HG03196 (cell line): ENCODE data around the gene CD86.
"Not testable (repeated sequence)": the region's sequence is repeated elsewhere in the genome, so short reads cannot be mapped to it uniquely, and the experiment has no call there.

Experiments used
- ATAC-seq: cut with Tn5 transposase; IDR thresholded peaks from one replicate; pipeline ENCODE4 v1.9.1; 2021; ENCODE audit not compliant: unreplicated experiment

The CD86 gene

DNA sequence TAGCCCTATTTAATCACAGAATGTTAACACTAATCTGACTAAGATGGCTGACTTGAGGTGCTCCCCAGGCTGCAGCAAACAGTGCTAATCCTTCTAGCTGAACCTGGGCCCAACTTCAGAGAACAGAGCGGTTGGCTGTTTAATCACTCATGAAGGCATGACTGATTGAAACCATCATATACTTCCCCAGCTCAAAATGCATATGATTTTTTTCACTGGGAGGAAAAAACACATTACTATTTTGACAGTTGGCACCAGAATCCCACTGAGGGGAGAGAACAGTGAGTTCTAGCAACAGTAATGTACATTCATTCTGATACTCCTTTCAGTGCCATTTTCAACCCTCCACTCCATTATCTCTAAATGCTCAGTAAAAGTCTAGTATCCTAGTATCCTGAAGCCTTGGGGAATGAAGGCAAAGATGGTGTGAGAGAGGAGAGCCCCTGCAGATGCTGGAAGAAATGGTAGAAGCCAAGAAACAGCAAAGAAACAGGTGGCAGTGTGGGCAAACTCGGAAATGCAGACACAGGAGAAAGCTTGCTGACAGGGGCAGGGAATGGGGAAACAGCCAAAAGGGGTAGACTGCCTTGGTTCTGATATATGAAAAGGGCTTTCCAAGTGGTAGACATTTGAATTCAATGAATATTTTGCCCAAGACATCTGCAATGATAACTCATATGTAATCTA lies 93.9 kb downstream of the CD86 start:
- ATAC-seq, result no peak

DNA sequence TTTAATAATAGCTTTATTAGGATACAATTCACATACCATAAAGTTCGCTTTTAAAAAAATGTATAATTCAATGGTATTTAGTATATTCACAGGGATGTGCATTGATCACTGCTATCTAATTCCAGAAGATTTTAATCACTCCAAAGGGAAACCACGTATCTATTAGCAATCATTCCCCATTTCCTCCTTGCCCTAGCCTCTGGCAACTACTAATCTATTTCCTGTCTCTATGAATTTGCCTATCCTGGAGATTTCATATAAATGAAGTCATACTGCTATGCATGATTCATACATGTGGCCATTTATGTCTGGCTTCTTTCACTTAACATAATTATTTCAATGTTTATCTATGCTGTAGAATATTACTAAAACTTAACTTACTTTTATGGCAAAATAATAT lies 96.3 kb downstream of the CD86 start:
- ATAC-seq, result no peak

DNA sequence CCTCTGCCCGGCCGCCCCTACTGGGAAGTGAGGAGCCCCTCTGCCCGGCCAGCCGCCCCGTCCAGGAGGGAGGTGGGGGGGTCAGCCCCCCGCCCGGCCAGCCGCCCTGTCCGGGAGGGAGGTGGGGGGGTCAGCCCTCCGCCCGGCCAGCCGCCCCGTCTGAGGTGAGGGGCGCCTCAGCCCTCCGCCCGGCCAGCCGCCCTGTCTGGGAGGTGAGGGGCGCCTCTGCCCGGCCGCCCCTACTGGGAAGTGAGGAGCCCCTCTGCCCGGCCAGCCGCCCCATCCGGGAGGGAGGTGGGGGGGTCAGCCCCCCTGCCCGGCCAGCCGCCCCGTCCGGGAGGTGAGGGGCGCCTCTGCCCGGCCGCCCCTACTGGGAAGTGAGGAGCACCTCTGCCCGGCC lies 109.8 kb downstream of the CD86 start:
- ATAC-seq, result not testable (repeated sequence)

DNA sequence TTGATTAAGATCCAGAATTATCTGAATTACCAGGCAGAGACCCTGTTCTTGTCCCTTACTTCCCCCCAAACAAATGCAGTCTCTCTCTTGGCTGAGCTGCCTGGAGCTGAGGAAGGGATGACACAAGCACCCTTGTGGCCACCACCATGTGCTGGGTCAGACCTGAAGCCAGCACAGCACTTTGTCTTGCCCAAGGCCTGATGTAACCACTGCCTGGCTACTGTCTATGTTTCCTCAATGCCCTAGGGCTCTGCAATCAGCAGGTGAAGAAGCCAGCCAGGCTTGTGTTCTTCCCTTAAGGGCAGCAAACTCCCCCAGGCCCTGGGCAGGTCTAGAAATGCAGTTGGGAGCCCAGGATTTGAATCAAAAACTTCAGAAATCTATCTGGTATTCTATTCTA lies 112.5 kb downstream of the CD86 start:
- ATAC-seq, result no peak

DNA sequence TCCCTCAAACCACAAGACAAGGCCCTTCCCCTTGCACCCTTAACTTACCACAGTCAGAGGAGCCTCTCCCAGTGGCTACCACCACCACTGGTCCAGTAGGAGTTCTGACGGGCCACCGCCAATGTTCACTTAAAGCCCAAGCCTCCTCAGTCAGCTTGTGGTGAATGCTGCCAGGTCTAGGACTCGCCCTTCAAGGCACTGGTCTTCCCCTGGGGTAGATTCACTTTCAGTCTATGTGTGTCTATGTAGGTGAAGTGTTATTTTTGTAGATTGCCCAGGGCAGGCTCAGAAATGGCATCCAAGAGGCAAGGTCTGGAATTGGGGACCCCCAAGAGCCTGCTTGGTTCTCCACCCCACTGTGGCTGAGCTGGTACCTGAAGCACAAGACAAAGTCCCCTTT lies 112.9 kb downstream of the CD86 start:
- no peak for ATAC-seq

DNA sequence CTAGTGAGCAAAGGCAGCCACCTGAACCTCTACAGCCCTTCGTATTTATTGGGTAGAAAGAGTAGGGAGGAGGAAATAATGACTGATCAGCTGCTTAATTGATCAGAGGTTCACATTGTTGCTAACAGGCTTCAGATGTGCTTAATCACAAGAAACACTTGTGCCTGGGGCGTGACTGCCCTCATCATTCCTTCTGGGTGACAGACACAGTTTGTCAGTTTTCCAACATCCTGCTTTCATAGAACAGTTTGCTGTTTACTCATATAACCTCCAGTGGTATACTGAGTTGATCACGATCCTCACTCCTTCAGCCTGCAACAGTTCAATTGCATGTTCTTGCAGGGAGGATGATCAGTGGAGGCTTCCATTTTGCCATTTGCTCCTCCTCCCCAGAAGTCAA lies 114.7 kb downstream of the CD86 start:
- ATAC-seq, result no peak
